HCT116 (cell line): ENCODE results near the gene TPT1. TPM values are rescaled to one million over a fixed set of nuclear protein-coding genes. Genes with fewer than 3 reads are reported as not detected.
"Not testable (repeated sequence)": the region's sequence is repeated elsewhere in the genome, so short reads cannot be mapped to it uniquely, and the experiment has no call there.

Experiments used
- ATAC-seq: fragments of 200-7000 bp; cut with Tn5 transposase; 2 replicates; pipeline ENCODE4 v1.9.1; 2020; ENCODE audit warnings: mild to moderate bottlenecking, moderate library complexity
- Bru-seq: library from RNA; stranded (reverse); fragments of 400-500 nt; gene quantifications from one replicate; lab custom pipeline; 2021; lab: Mats Ljungman, UMichigan
- BruChase-seq, 2 experiments: library from RNA; stranded (reverse); fragments of 400-500 nt; gene quantifications; one replicate each; lab custom pipeline; 2021; lab: Mats Ljungman, UMichigan
- BruUV-seq: library from RNA; stranded (reverse); fragments of 400-500 nt; replicated peaks from 2 replicates; lab custom pipeline; 2021; lab: Mats Ljungman, UMichigan
- CTCF ChIA-PET: fragments of 300-600 bp; sonication (Branson Sonifier 250); formaldehyde crosslinking; loops from one replicate; lab custom pipeline; 2021; ENCODE audit warnings: antibody characterized with exemption; lab: Charles Lee
- POLR2A ChIA-PET: fragments of 300-600, 350-600 bp; sonication (Branson Sonifier 250); formaldehyde crosslinking; loops from one replicate; lab custom pipeline; 2021; ENCODE audit warnings: antibody characterized with exemption; lab: Charles Lee
- RAD21 ChIA-PET, 2 experiments: fragments of 300-600 bp; sonication (Branson Sonifier 250); formaldehyde crosslinking; loops; one replicate each; lab custom pipeline; 2023; ENCODE audit warnings: low total read pairs in 2 of 2; ENCODE audit not compliant: uncharacterized antibody in 2 of 2, unreplicated experiment in 2 of 2, low non-redundant PET in 1 of 2; lab: Charles Lee
- DNase-seq: peaks from one replicate; pipeline ENCODE4 v3.0.0-alpha.2; 2010; ENCODE audit warnings: low read depth, low spot score
- H2AFZ ChIP-seq: fragments of 200-600 bp; shearing (Covaris generic), sonication (generic); 2 replicates; pipeline ENCODE4 v1.6.1; 2017; ENCODE audit warnings: low read depth, mixed run types, mixed read lengths, antibody characterized with exemption, low read length; ENCODE audit not compliant: poor library complexity, severe bottlenecking
- H3K27ac ChIP-seq: 2 replicates; pipeline ENCODE4 v1.5.1; 2012; ENCODE audit warnings: low read depth, low read length
- H3K27me3 ChIP-seq: fragments of 200-600 bp; sonication (generic); 2 replicates; pipeline ENCODE4 v1.6.1; 2016; ENCODE audit warnings: mixed run types, low read length, mixed read lengths; ENCODE audit not compliant: insufficient read depth
- H3K36me3 ChIP-seq, 2 experiments: fragments of 200-500 bp in 1 of 2; fragments of 200-600 bp in 1 of 2; sonication (Bioruptor generic) in 1 of 2; sonication (generic) in 1 of 2; 2 replicates each; pipeline versions ENCODE4 v1.5.1 to v1.6.1; 2014 to 2016; ENCODE audit warnings: low read length in 2 of 2, inconsistent platforms in 1 of 2, mixed read lengths in 1 of 2, mixed run types in 1 of 2; ENCODE audit not compliant: insufficient read depth in 2 of 2, control insufficient read depth in 1 of 2
- H3K4me1 ChIP-seq, 2 experiments: fragments of 200-600 bp in 1 of 2; sonication (generic) in 1 of 2; 2 replicates each; pipeline versions ENCODE4 v1.5.1 to v1.6.1; 2012 to 2017; ENCODE audit warnings: low read length in 2 of 2, inconsistent platforms in 1 of 2, mild to moderate bottlenecking in 1 of 2, mixed read lengths in 1 of 2, mixed run types in 1 of 2, moderate library complexity in 1 of 2; ENCODE audit not compliant: insufficient read depth in 2 of 2, control insufficient read depth in 1 of 2
- H3K4me2 ChIP-seq: fragments of 200-600 bp; sonication (generic); 2 replicates; pipeline ENCODE4 v1.6.1; 2017; ENCODE audit warnings: mixed run types, low read length, mixed read lengths
- H3K4me3 ChIP-seq, 2 experiments: fragments of 200-600 bp in 1 of 2; sonication (generic) in 1 of 2; replicated peaks in 1 of 2; 2 replicates each; pipeline ENCODE4 v1.5.1; 2011 to 2016; ENCODE audit warnings: low read length in 2 of 2, control low read depth in 1 of 2, low read depth in 1 of 2, mild to moderate bottlenecking in 1 of 2, mixed read lengths in 1 of 2, mixed run types in 1 of 2
- H3K79me2 ChIP-seq: fragments of 200-600 bp; sonication (generic); 2 replicates; pipeline ENCODE4 v1.6.1; 2017; ENCODE audit warnings: mild to moderate bottlenecking, mixed run types, low read length, moderate library complexity, mixed read lengths; ENCODE audit not compliant: insufficient read depth
- H3K9ac ChIP-seq: fragments of 200-600 bp; sonication (generic); 2 replicates; pipeline ENCODE4 v1.6.1; 2016; ENCODE audit warnings: low read length, mixed read lengths
- H3K9me2 ChIP-seq: fragments of 200-600 bp; sonication (generic), shearing (Covaris generic); 2 replicates; pipeline ENCODE4 v1.6.1; 2017; ENCODE audit warnings: mixed run types, mild to moderate bottlenecking, moderate library complexity; ENCODE audit not compliant: insufficient read depth
- H3K9me3 ChIP-seq, 2 experiments: fragments of 200-500 bp in 1 of 2; fragments of 200-600 bp in 1 of 2; sonication (Bioruptor generic) in 1 of 2; sonication (generic) in 1 of 2; 2 replicates each; pipeline ENCODE4 v1.6.1; 2014 to 2017; ENCODE audit warnings: low read length in 2 of 2, mixed read lengths in 2 of 2, inconsistent platforms in 1 of 2, low read depth in 1 of 2, mild to moderate bottlenecking in 1 of 2, mixed run types in 1 of 2, moderate library complexity in 1 of 2; ENCODE audit not compliant: control insufficient read depth in 1 of 2, insufficient read depth in 1 of 2
- H4K20me1 ChIP-seq: fragments of 200-600 bp; sonication (generic), shearing (Covaris generic); 2 replicates; pipeline ENCODE4 v1.6.1; 2017; ENCODE audit warnings: mixed run types, mild to moderate bottlenecking, moderate library complexity; ENCODE audit not compliant: insufficient read depth
- CEBPB ChIP-seq: IDR thresholded peaks from 2 replicates; pipeline ENCODE4 v1.6.1; 2012; ENCODE audit warnings: low read depth
- EZH2phosphoT487 ChIP-seq: fragments of 200-600 bp; IDR thresholded peaks from 2 replicates; pipeline ENCODE4 v1.6.1; 2018; ENCODE audit warnings: antibody characterized with exemption, borderline replicate concordance
- FOSL1 ChIP-seq: IDR thresholded peaks from 2 replicates; pipeline ENCODE4 v1.6.1; 2012; ENCODE audit warnings: low read depth
- JUND ChIP-seq: IDR thresholded peaks from 2 replicates; pipeline ENCODE4 v1.6.1; 2012
- POLR2A ChIP-seq: IDR thresholded peaks from 2 replicates; pipeline ENCODE4 v1.7.0; 2011; ENCODE audit warnings: borderline replicate concordance; ENCODE audit not compliant: insufficient read depth, insufficient read length; ENCODE audit errors: extremely low read depth
- POLR2AphosphoS5 ChIP-seq: IDR thresholded peaks from 2 replicates; pipeline ENCODE4 v1.6.1; 2011; ENCODE audit warnings: mild to moderate bottlenecking, low read depth, low read length, moderate library complexity
- SIN3A ChIP-seq: IDR thresholded peaks from 2 replicates; pipeline ENCODE4 v1.6.1; 2012; ENCODE audit warnings: low read depth
- SP1 ChIP-seq: IDR thresholded peaks from 2 replicates; pipeline ENCODE4 v1.6.1; 2012; ENCODE audit warnings: low read depth
- TCF7L2 ChIP-seq: IDR thresholded peaks from 2 replicates; pipeline ENCODE4 v1.7.0; 2011; ENCODE audit warnings: borderline replicate concordance, inconsistent platforms; ENCODE audit not compliant: insufficient read depth, insufficient read length; ENCODE audit errors: extremely low read depth
- ZBTB33 ChIP-seq: IDR thresholded peaks from 2 replicates; pipeline ENCODE4 v1.6.1; 2011; ENCODE audit warnings: mild to moderate bottlenecking, low read length, moderate library complexity; ENCODE audit not compliant: insufficient replicate concordance; ENCODE audit errors: extremely low read depth
- ZFX ChIP-seq: fragments of 450-650 bp; IDR thresholded peaks from 2 replicates; pipeline ENCODE4 v1.6.1; 2017
- ZNF274 ChIP-seq: fragments of 200-500 bp; sonication (Bioruptor generic); IDR thresholded peaks from 2 replicates; pipeline ENCODE4 v1.6.1; 2014; ENCODE audit warnings: mild to moderate bottlenecking, low read depth, low read length, inconsistent platforms
- intact Hi-C: fragments of 100-400 bp; cut with micrococcal nuclease; formaldehyde crosslinking; loops from 2 replicates; pipeline ENCODE4 v1.10.0; 2022
- long read RNA-seq: library from polyadenylated mRNA; unstranded; transcript quantifications from one replicate; pipeline ENCODE4 v2.0.0, GENCODE V29; 2021; ENCODE audit not compliant: unreplicated experiment
- polyA plus RNA-seq: library from polyadenylated mRNA; unstranded; fragments of >200 nt; gene quantifications from 2 replicates; pipeline ENCODE4 v1.2.1, GENCODE V29; 2012; ENCODE audit warnings: missing spikeins
- total RNA-seq: library from RNA; stranded (reverse); gene quantifications from one replicate; pipeline ENCODE4 v1.2.1, GENCODE V29; 2021; ENCODE audit not compliant: unreplicated experiment

The TPT1 gene
- total RNA-seq (2,859 TPM), Bru-seq, nascent RNA (percentile 99 among the genes with signal in this experiment), BruChase-seq, experiment 1, labeled RNA remaining after a 6-hour chase (percentile 100 among the genes with signal in this experiment), BruChase-seq, experiment 2, labeled RNA remaining after a 2-hour chase (percentile 99 among the genes with signal in this experiment)
- 3,620 and 4,032 TPM in 2 replicates for polyA plus RNA-seq
- long read RNA-seq, full-length matches to known transcripts: 613 of 737 reads
- long read RNA-seq, partial matches to known transcripts: 24 of 737 reads
- long read RNA-seq, other reads (novel, unspliced or antisense): 100 of 737 reads

- RAD21 ChIA-PET: interaction anchor here in 1 of 2 experiments (1.0 kb wide), 1 partner anchor 26 kb away, joined by 3 read pairs; no protein-coding TSS in a partner anchor
- peaks cover 21 to 46% of the 10 kb centered on the region in 2 experiments for H3K4me1 ChIP-seq
- peaks cover 64% of the 10 kb centered on the region for H3K79me2 ChIP-seq
- H3K27ac ChIP-seq: peak within 1 kb of the TSS; percentile 95
- no peaks in the 10 kb centered on the region for H3K27me3 ChIP-seq
- H3K4me2 ChIP-seq: peak within 1 kb of the TSS; percentile 82
- DNase-seq (peak; percentile 96), ATAC-seq (peak; percentile 93)
- POLR2A ChIA-PET: interaction anchor here (0.6 to 2.5 kb wide), 22 partner anchors 9 to 320 kb away, joined by 3 to 29 read pairs (median 4); no protein-coding TSS in a partner anchor
- H3K36me3 ChIP-seq: peaks cover 40 to 41% of the 10 kb centered on the region in 2 experiments
- no peak for TF ChIP-seq CEBPB
- no peak for TF ChIP-seq ZNF274
- no peak for TF ChIP-seq FOSL1
- no peak for TF ChIP-seq SP1
- no peak for TF ChIP-seq EZH2phosphoT487
- TF ChIP-seq JUND: no peak
- peak; percentile 59; the same call in 1 of the 2 replicates for TF ChIP-seq ZFX
- no peak for TF ChIP-seq TCF7L2
- peak; percentile 4 for TF ChIP-seq ZBTB33
- no peak for TF ChIP-seq SIN3A
- peak; percentile 65 for TF ChIP-seq POLR2A
- peak; percentile 92 for TF ChIP-seq POLR2AphosphoS5
- CTCF ChIA-PET: interaction anchor here (1.0 to 1.4 kb wide), 5 partner anchors 9 to 818 kb away, joined by 3 to 6 read pairs (median 3); no protein-coding TSS in a partner anchor
- H4K20me1 ChIP-seq: peaks cover 40% of the 10 kb centered on the region
- peak within 1 kb of the TSS; percentile 80 to 86 for H3K4me3 ChIP-seq
- no peak within 1 kb of the TSS for H2AFZ ChIP-seq
- intact Hi-C loops: no loop called here
- no TSS peak for BruUV-seq
- no peaks in the 10 kb centered on the region for H3K9me3 ChIP-seq
- no peaks in the 10 kb centered on the region for H3K9me2 ChIP-seq
- peak within 1 kb of the TSS; percentile 98 for H3K9ac ChIP-seq
Observed at GRCh38 chr13:45341034-45341798, at the start of gene TPT1. Gene TPT1 (minus strand): TSS chr13:45341183. CDS start chr13:45341069, 114 bp downstream.

GRCh38 chr13:45390348-45390747 lies 49.4 kb upstream of the TPT1 start:
- intact Hi-C loops: loop anchor here (10.0 kb wide), 1 partner anchor 346 kb away; no protein-coding TSS in a partner anchor
- POLR2A ChIA-PET, H3K79me2 ChIP-seq, BruUV-seq, H3K27ac ChIP-seq, DNase-seq, H3K27me3 ChIP-seq, H3K9me3 ChIP-seq, ATAC-seq, H4K20me1 ChIP-seq, RAD21 ChIA-PET, H3K9me2 ChIP-seq, H3K4me2 ChIP-seq, CTCF ChIA-PET, H3K9ac ChIP-seq, H2AFZ ChIP-seq, H3K4me3 ChIP-seq, H3K4me1 ChIP-seq: not testable (repeated sequence)
- peaks cover 7 to 13% of the 10 kb centered on the region in 2 experiments for H3K36me3 ChIP-seq
